Ishikawa (cell line): ENCODE results near the gene TBC1D12.

Experiments used
- EGR1 ChIP-seq: IDR thresholded peaks from 2 replicates; pipeline ENCODE4 v1.6.1; 2012
- EP300 ChIP-seq: IDR thresholded peaks from 2 replicates; pipeline ENCODE4 v1.6.1; 2012; ENCODE audit warnings: borderline replicate concordance
- FOXM1 ChIP-seq: IDR thresholded peaks from 2 replicates; pipeline ENCODE4 v1.6.1; 2012; ENCODE audit warnings: low read depth, borderline replicate concordance
- ZBTB7A ChIP-seq: IDR thresholded peaks from 2 replicates; pipeline ENCODE4 v1.6.1; 2012; ENCODE audit warnings: low read depth
- TF ChIP-seq, protein P1 (sequence below): IDR thresholded peaks from 2 replicates; pipeline ENCODE4 v1.6.1; 2012; ENCODE audit warnings: low read depth, mild to moderate bottlenecking

DNA sequence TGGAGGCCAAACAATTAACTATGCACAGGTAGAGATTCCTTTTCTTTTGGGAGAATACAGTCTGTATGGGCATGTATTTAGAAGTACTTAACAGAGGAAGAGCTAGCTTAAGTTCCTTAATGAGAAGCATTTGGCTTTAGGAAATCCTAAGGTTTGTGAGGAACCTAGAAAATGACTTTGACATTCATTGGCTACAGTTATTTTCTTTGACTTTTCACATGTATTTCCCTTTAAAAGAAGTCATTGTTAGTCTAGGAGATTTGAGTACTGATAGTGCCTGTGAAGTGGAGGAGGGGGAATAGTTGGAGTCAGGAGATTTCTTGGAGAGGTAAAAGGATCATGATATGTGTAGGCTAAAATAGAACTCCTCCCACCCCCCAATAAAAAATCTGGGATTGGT lies 146.9 kb downstream of the TBC1D12 start:
- no peak for TF ChIP-seq ZBTB7A
- TF ChIP-seq FOXM1: no peak
- TF ChIP-seq, protein P1, sequence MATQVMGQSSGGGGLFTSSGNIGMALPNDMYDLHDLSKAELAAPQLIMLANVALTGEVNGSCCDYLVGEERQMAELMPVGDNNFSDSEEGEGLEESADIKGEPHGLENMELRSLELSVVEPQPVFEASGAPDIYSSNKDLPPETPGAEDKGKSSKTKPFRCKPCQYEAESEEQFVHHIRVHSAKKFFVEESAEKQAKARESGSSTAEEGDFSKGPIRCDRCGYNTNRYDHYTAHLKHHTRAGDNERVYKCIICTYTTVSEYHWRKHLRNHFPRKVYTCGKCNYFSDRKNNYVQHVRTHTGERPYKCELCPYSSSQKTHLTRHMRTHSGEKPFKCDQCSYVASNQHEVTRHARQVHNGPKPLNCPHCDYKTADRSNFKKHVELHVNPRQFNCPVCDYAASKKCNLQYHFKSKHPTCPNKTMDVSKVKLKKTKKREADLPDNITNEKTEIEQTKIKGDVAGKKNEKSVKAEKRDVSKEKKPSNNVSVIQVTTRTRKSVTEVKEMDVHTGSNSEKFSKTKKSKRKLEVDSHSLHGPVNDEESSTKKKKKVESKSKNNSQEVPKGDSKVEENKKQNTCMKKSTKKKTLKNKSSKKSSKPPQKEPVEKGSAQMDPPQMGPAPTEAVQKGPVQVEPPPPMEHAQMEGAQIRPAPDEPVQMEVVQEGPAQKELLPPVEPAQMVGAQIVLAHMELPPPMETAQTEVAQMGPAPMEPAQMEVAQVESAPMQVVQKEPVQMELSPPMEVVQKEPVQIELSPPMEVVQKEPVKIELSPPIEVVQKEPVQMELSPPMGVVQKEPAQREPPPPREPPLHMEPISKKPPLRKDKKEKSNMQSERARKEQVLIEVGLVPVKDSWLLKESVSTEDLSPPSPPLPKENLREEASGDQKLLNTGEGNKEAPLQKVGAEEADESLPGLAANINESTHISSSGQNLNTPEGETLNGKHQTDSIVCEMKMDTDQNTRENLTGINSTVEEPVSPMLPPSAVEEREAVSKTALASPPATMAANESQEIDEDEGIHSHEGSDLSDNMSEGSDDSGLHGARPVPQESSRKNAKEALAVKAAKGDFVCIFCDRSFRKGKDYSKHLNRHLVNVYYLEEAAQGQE: no peak
- no peak for TF ChIP-seq EP300
- TF ChIP-seq EGR1: no peak
